ENCODE measurements around the gene CNTNAP4. TPM values are rescaled to one million over a fixed set of nuclear protein-coding genes. Genes with fewer than 3 reads are reported as not detected.

The CNTNAP4 gene
- total RNA-seq, 1 experiment from 2014 or later: not detected

- no TSS peak for BruUV-seq (replicated peaks)
- H3K4me2 ChIP-seq (ENCODE audit: low read length): no peak overlapping the region
- intact Hi-C loops (cut with micrococcal nuclease): no loop called here
Observed at GRCh38 chr16:76598498-76598897, 321.3 kb downstream of the CNTNAP4 start.

GRCh38 chr16:76607317-76607716, 330.1 kb downstream of the CNTNAP4 start:
- ATAC-seq: no peak
- CTCF ChIA-PET: no interaction called here

More at GRCh38 chr16:76598498-76598897, 321.3 kb downstream of the CNTNAP4 start:
- no peak for ATAC-seq
- H3K27me3 ChIP-seq (ENCODE audit: low read length): peaks cover 31% of the 10 kb centered on the region
- H3K4me1 ChIP-seq (ENCODE audit: insufficient read depth, low read length): no peaks in the 10 kb centered on the region
- no peak for TF ChIP-seq EZH2phosphoT487 (IDR thresholded peaks at IDR 0.05; ENCODE audit: borderline replicate concordance, low read length)
- no peak for TF ChIP-seq CTCF (conservative IDR thresholded peaks at IDR 0.05; ENCODE audit: low read depth, low read length)
- no peak for TF ChIP-seq EZH2 (IDR thresholded peaks at IDR 0.05; ENCODE audit: low read length, unreplicated experiment)
- H3K9ac ChIP-seq (ENCODE audit: low read length): no peak overlapping the region
- H3K9me3 ChIP-seq (ENCODE audit: low read length): no peaks in the 10 kb centered on the region
- no peak for DNase-seq
- no peaks in the 10 kb centered on the region for H3K9me2 ChIP-seq (replicated peaks; ENCODE audit: low read length)
- no peak overlapping the region for H2AFZ ChIP-seq (ENCODE audit: low read length)
- ChIA-PET CTCF (no interaction called here), POLR2A (ENCODE audit: unreplicated experiment) (no interaction called here)
- H3K27ac ChIP-seq (ENCODE audit: low read length): no peak overlapping the region
- no peaks in the 10 kb centered on the region for H3K36me3 ChIP-seq (ENCODE audit: low read depth, low read length)
- no peaks in the 10 kb centered on the region for H4K20me1 ChIP-seq (ENCODE audit: low read length)
- H3K4me3 ChIP-seq (ENCODE audit: low read length): no peak overlapping the region
- no peaks in the 10 kb centered on the region for H3K79me2 ChIP-seq (ENCODE audit: low read length)
- H3F3A ChIP-seq (ENCODE audit: low read length, unreplicated experiment): no peaks in the 10 kb centered on the region

More at GRCh38 chr16:76607317-76607716, 330.1 kb downstream of the CNTNAP4 start:
- DNase-seq: no peak
- no peaks in the 10 kb centered on the region for H3K79me2 ChIP-seq (ENCODE audit: low read length)
- H3K4me3 ChIP-seq (ENCODE audit: low read length): no peak overlapping the region
- no peak overlapping the region for H3K9ac ChIP-seq (ENCODE audit: low read length)
- no TSS peak for BruUV-seq (replicated peaks)
- no peaks in the 10 kb centered on the region for H3K4me1 ChIP-seq (ENCODE audit: insufficient read depth, low read length)
- intact Hi-C loops (cut with micrococcal nuclease): no loop called here
- no peak overlapping the region for H2AFZ ChIP-seq (ENCODE audit: low read length)
- POLR2A ChIA-PET (ENCODE audit: unreplicated experiment): no interaction called here
- no peaks in the 10 kb centered on the region for H3K9me2 ChIP-seq (replicated peaks; ENCODE audit: low read length)
- no peak for TF ChIP-seq EZH2 (IDR thresholded peaks at IDR 0.05; ENCODE audit: low read length, unreplicated experiment)
- no peak for TF ChIP-seq CTCF (conservative IDR thresholded peaks at IDR 0.05; ENCODE audit: low read depth, low read length)
- TF ChIP-seq EZH2phosphoT487 (IDR thresholded peaks at IDR 0.05; ENCODE audit: borderline replicate concordance, low read length): no peak
- H3F3A ChIP-seq (ENCODE audit: low read length, unreplicated experiment): no peaks in the 10 kb centered on the region
- no peaks in the 10 kb centered on the region for H3K9me3 ChIP-seq (ENCODE audit: low read length)
- no peaks in the 10 kb centered on the region for H4K20me1 ChIP-seq (ENCODE audit: low read length)
- no peaks in the 10 kb centered on the region for H3K36me3 ChIP-seq (ENCODE audit: low read depth, low read length)
- no peak overlapping the region for H3K4me2 ChIP-seq (ENCODE audit: low read length)
- no peak overlapping the region for H3K27ac ChIP-seq (ENCODE audit: low read length)
- 0 out of 2 replicates have a peak, but pooled peaks cover 6% of the 10 kb centered on the region for H3K27me3 ChIP-seq (ENCODE audit: low read length)

Measured in PC-3 (cell line).